ENCODE measurements around the gene DCP1B. TPM values are rescaled to one million over a fixed set of nuclear protein-coding genes. Genes with fewer than 3 reads are reported as not detected.

Gene DCP1B
- total and polyA plus RNA-seq, 2 donors (not counting 1 experiment from before 2014, with no cell fraction given): 12.3 to 18.0 TPM

DNA sequence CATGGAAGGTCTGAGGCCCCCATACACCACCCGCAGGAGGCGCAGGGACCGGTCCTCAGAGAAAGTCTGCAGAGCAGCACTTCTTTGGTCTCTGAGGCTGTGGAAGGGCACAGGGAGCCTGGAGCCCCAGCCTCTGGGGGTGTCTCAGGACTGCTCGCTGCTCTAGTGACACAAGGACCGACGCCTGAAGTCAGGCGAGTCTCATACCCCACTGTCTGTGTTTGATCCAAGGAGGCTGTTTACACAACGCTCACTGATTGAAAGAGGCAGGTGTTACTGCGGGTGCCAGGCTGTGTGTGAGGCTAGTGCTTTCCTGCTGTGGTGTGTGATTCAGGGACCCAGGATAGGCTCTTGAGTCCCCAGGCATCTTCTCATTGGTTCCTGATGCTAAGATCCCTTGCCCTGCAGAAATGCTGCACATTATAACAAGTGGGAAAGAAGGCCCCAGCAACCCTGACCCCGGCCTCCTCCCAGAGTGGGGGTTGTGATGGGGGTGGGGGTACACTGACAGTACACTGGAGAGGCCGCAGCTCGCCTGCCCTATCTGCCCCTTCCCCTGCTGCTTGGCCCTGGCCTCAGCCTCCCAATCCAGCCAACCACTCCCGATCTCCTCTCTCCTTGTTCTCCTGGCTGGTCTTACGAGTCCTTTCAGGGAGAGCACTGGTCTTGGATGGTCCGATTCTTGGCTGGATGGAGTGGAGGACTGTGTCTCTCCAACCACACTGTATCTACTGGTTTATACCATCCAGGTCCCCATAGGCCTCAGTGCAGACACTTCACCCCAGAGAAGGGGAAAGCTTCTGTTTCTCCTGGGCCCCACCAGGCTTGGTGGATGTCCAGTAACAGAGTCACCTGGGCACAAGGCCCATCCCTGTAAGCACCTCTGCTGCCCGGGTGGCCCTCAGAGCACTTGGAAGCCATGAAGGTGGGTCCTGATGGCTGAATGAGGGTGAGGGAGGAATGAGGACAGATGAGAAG lies 92.4 kb downstream of the DCP1B start:
- Mint-ChIP-seq H3K27me3 (peaks cover 26% of the 10 kb centered on the region), H3K4me3 (no peak overlapping the region), H3K9me3 (ENCODE audit: insufficient read depth) (no peaks in the 10 kb centered on the region), H3K4me1 (peaks cover 15% of the 10 kb centered on the region), H3K27ac (no peak overlapping the region)
- peaks cover 0 to 23% (median 3%) of the 10 kb centered on the region in 3 donors for H3K9me3 ChIP-seq (ENCODE audit: control extremely low read depth in 1 of 3, control insufficient read depth in 2 of 3, insufficient read depth in 1 of 3, low read length in 2 of 3)
- POLR2A ChIA-PET: no interaction called here
- DNase-seq (no peak), ATAC-seq (ENCODE audit: low read depth) (no peak)
- H2AFZ ChIP-seq (ENCODE audit: insufficient read depth, low read depth, low read length, poor library complexity, severe bottlenecking): no peak overlapping the region
- H3K36me3 ChIP-seq (replicated peaks in 1 of 2; ENCODE audit: control extremely low read depth in 1 of 2, control insufficient read depth in 1 of 2, extremely low read depth in 1 of 2, insufficient read depth in 2 of 2, low read length in 1 of 2): no peaks in the 10 kb centered on the region
- CTCF ChIA-PET: no interaction called here
- H3K9ac ChIP-seq (ENCODE audit: low read length): no peak overlapping the region
- intact Hi-C loops (cut with micrococcal nuclease): no loop called here
- no peak overlapping the region for H3K27ac ChIP-seq (ENCODE audit: low read length in 2 of 2)
- no peak overlapping the region for H3K4me3 ChIP-seq (ENCODE audit: control extremely low read depth in 1 of 5, extremely low read depth in 1 of 5, insufficient read depth in 1 of 5, low read depth in 2 of 5, low read length in 4 of 5)
- H3K27me3 ChIP-seq (replicated peaks in 1 of 4; ENCODE audit: control extremely low read depth in 1 of 4, control insufficient read depth in 3 of 4, insufficient read depth in 4 of 4, low read length in 3 of 4): peaks cover 0 to 11% (median 7%) of the 10 kb centered on the region in 4 experiments
- H4K20me1 ChIP-seq (ENCODE audit: control insufficient read depth, insufficient read depth, low read length, poor library complexity, severe bottlenecking): no peaks in the 10 kb centered on the region
- H3K4me1 ChIP-seq (ENCODE audit: control insufficient read depth in 2 of 2, insufficient read depth in 2 of 2, low read length in 2 of 2): peaks cover 10 to 11% of the 10 kb centered on the region in 2 donors
- no peaks in the 10 kb centered on the region for H3K79me2 ChIP-seq (ENCODE audit: control insufficient read depth, insufficient read depth, low read length)
- TF ChIP-seq, protein P1, sequence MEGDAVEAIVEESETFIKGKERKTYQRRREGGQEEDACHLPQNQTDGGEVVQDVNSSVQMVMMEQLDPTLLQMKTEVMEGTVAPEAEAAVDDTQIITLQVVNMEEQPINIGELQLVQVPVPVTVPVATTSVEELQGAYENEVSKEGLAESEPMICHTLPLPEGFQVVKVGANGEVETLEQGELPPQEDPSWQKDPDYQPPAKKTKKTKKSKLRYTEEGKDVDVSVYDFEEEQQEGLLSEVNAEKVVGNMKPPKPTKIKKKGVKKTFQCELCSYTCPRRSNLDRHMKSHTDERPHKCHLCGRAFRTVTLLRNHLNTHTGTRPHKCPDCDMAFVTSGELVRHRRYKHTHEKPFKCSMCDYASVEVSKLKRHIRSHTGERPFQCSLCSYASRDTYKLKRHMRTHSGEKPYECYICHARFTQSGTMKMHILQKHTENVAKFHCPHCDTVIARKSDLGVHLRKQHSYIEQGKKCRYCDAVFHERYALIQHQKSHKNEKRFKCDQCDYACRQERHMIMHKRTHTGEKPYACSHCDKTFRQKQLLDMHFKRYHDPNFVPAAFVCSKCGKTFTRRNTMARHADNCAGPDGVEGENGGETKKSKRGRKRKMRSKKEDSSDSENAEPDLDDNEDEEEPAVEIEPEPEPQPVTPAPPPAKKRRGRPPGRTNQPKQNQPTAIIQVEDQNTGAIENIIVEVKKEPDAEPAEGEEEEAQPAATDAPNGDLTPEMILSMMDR (IDR thresholded peaks at IDR 0.05): no peak
- WGBS (ENCODE audit: insufficient coverage): 95% methylated on average over 12 of the region's 16 CpGs
- no peak overlapping the region for H3K4me2 ChIP-seq (replicated peaks; ENCODE audit: low read depth, low read length, poor library complexity, severe bottlenecking)

- Histone ChIP-seq H3K27ac (ENCODE audit: low read length in 2 of 2) (no peak overlapping the region), H3K4me1 (ENCODE audit: control insufficient read depth in 2 of 2, insufficient read depth in 2 of 2, low read length in 2 of 2) (peaks cover 10% of the 10 kb centered on the region in 2 donors), H3K79me2 (ENCODE audit: control insufficient read depth, insufficient read depth, low read length) (no peaks in the 10 kb centered on the region), H3K9me3 (ENCODE audit: control extremely low read depth in 1 of 3, control insufficient read depth in 2 of 3, insufficient read depth in 1 of 3, low read length in 2 of 3) (peaks cover 4 to 21% (median 5%) of the 10 kb centered on the region in 3 donors), H3K4me2 (replicated peaks; ENCODE audit: low read depth, low read length, poor library complexity, severe bottlenecking) (no peak overlapping the region), H3K27me3 (replicated peaks in 1 of 4; ENCODE audit: control extremely low read depth in 1 of 4, control insufficient read depth in 3 of 4, insufficient read depth in 4 of 4, low read length in 3 of 4) (peaks cover 0 to 11% (median 7%) of the 10 kb centered on the region in 4 experiments), H4K20me1 (ENCODE audit: control insufficient read depth, insufficient read depth, low read length, poor library complexity, severe bottlenecking) (no peaks in the 10 kb centered on the region), H3K9ac (ENCODE audit: low read length) (no peak overlapping the region), H2AFZ (ENCODE audit: insufficient read depth, low read depth, low read length, poor library complexity, severe bottlenecking) (no peak overlapping the region), H3K36me3 (replicated peaks in 1 of 2; ENCODE audit: control extremely low read depth in 1 of 2, control insufficient read depth in 1 of 2, extremely low read depth in 1 of 2, insufficient read depth in 2 of 2, low read length in 1 of 2) (no peaks in the 10 kb centered on the region), H3K4me3 (ENCODE audit: control extremely low read depth in 1 of 5, extremely low read depth in 1 of 5, insufficient read depth in 1 of 5, low read depth in 2 of 5, low read length in 4 of 5) (no peak overlapping the region)
- ChIA-PET POLR2A (interaction anchor here (0.7 kb wide), 1 partner anchor 552 kb away, joined by 6 read pairs; no protein-coding TSS in a partner anchor), CTCF (no interaction called here)
- TF ChIP-seq, protein P1 (IDR thresholded peaks at IDR 0.05): no peak
- TF ChIP-seq EZH2 (IDR thresholded peaks at IDR 0.05; ENCODE audit: borderline replicate concordance, insufficient read depth, low read depth, low read length, poor library complexity, severe bottlenecking): no peak
- intact Hi-C loops (cut with micrococcal nuclease): no loop called here
- Mint-ChIP-seq H3K9me3 (ENCODE audit: insufficient read depth) (peaks cover 5% of the 10 kb centered on the region), H3K27ac (no peak overlapping the region), H3K4me1 (peaks cover 6% of the 10 kb centered on the region), H3K4me3 (no peak overlapping the region), H3K27me3 (peaks cover 18% of the 10 kb centered on the region)
- no CpG with 5 or more reads among the region's 3 CpGs for WGBS (ENCODE audit: insufficient coverage)
- ATAC-seq (ENCODE audit: low read depth): no peak
- no peak for DNase-seq
Observed at GRCh38 chr12:1910468-1910867, 93.8 kb downstream of the DCP1B start.
